Cardiac muscle cell (in vitro differentiated cells and primary cell): Measurements from ENCODE around the gene ACKR3. TPM values are rescaled to one million over a fixed set of nuclear protein-coding genes. Genes with fewer than 3 reads are reported as not detected.

Source experiments
- DNase-seq, 2 donors: peaks; one replicate each; pipeline versions ENCODE4 v3.0.0 to v3.0.0-alpha.2; 2010 to 2017; ENCODE audit warnings: low read depth in 1 of 2, low spot score in 1 of 2
- H3K27ac ChIP-seq: fragments of 200-600 bp; sonication (generic); 2 replicates; pipeline ENCODE4 v1.5.1; 2016
- H3K27me3 ChIP-seq: fragments of 200-600 bp; sonication (generic); 2 replicates; pipeline ENCODE4 v1.6.0; 2016; ENCODE audit warnings: control low read depth
- H3K36me3 ChIP-seq: fragments of 200-600 bp; sonication (generic); 2 replicates; pipeline ENCODE4 v1.5.1; 2016; ENCODE audit warnings: control low read depth
- H3K4me1 ChIP-seq: fragments of 200-600 bp; sonication (generic); 2 replicates; pipeline ENCODE4 v1.8.1; 2017; ENCODE audit warnings: low read depth, mild to moderate bottlenecking, mixed run types
- H3K4me3 ChIP-seq: fragments of 200-600 bp; sonication (generic); 2 replicates; pipeline ENCODE4 v1.5.1; 2016; ENCODE audit warnings: mild to moderate bottlenecking
- H3K9me3 ChIP-seq: fragments of 200-600 bp; sonication (generic); 2 replicates; pipeline ENCODE4 v1.5.1; 2017; ENCODE audit warnings: low read depth, mild to moderate bottlenecking, control low read depth
- polyA plus RNA-seq: library from polyadenylated mRNA; unstranded; fragments of >200 nt; fragmentation: Nextera tagmentation; extraction: Ambion mirVana; gene quantifications from 2 replicates; pipeline ENCODE4 v1.2.1, GENCODE V29; 2016
- total RNA-seq: library from RNA; depleted of rRNA; stranded (reverse); fragments of >200 nt; gene quantifications from 2 replicates; pipeline ENCODE4 v1.2.3, GENCODE V29; 2016
- TF ChIP-seq, protein P1 (sequence below): IDR thresholded peaks from 2 replicates; pipeline ENCODE4 v1.5.1; 2012; ENCODE audit warnings: low read depth, mild to moderate bottlenecking, low read length

Gene ACKR3
- total and polyA plus RNA-seq, 2 experiments from 2014 or later = 2.5 to 5.7 TPM

DNA sequence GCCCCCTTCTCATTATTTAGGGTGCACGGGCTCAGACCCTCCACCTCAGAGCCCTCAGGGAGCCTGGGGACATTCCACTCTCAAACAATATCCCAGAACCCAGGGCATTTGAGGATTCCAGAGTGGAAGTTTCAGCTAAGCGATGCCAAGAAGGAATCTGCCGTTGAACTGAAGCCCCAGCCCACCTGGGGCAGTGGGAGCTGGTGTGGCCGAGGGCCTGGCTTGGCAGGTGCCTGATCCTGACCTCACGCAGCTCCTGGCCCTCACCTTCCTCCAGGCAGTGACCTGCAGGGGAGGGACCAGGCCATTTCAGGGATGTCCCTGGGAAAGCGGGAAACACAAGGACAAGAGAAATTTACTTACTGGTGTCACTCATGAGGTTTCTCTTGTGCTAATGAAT, 58.2 kb downstream of the ACKR3 start:
- TF ChIP-seq, protein P1, sequence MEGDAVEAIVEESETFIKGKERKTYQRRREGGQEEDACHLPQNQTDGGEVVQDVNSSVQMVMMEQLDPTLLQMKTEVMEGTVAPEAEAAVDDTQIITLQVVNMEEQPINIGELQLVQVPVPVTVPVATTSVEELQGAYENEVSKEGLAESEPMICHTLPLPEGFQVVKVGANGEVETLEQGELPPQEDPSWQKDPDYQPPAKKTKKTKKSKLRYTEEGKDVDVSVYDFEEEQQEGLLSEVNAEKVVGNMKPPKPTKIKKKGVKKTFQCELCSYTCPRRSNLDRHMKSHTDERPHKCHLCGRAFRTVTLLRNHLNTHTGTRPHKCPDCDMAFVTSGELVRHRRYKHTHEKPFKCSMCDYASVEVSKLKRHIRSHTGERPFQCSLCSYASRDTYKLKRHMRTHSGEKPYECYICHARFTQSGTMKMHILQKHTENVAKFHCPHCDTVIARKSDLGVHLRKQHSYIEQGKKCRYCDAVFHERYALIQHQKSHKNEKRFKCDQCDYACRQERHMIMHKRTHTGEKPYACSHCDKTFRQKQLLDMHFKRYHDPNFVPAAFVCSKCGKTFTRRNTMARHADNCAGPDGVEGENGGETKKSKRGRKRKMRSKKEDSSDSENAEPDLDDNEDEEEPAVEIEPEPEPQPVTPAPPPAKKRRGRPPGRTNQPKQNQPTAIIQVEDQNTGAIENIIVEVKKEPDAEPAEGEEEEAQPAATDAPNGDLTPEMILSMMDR = no peak
- no peaks in the 10 kb centered on the region for H3K9me3 ChIP-seq
- no peak overlapping the region for H3K4me3 ChIP-seq
- H3K27ac ChIP-seq = no peak overlapping the region
- DNase-seq = no peak
- peaks cover 4% of the 10 kb centered on the region for H3K4me1 ChIP-seq
- no peaks in the 10 kb centered on the region for H3K36me3 ChIP-seq
- no peaks in the 10 kb centered on the region for H3K27me3 ChIP-seq

GRCh38 chr2:236628256-236628901, 58.8 kb downstream of the ACKR3 start:
- H3K4me3 ChIP-seq = no peak overlapping the region
- H3K27ac ChIP-seq = no peak overlapping the region
- peaks cover 4% of the 10 kb centered on the region for H3K4me1 ChIP-seq
- no peaks in the 10 kb centered on the region for H3K27me3 ChIP-seq
- DNase-seq = no peak
- no peaks in the 10 kb centered on the region for H3K9me3 ChIP-seq
- TF ChIP-seq, protein P1 = no peak
- no peaks in the 10 kb centered on the region for H3K36me3 ChIP-seq

- TF ChIP-seq, protein P1 = no peak
- Histone ChIP-seq H3K4me3 (no peak overlapping the region), H3K36me3 (no peaks in the 10 kb centered on the region), H3K27ac (no peak overlapping the region), H3K9me3 (no peaks in the 10 kb centered on the region), H3K4me1 (peaks cover 4% of the 10 kb centered on the region), H3K27me3 (no peaks in the 10 kb centered on the region)
- no peak for DNase-seq
These were observed 59.5 kb downstream of the ACKR3 start for GRCh38 chr2:236628981-236629605.

DNA sequence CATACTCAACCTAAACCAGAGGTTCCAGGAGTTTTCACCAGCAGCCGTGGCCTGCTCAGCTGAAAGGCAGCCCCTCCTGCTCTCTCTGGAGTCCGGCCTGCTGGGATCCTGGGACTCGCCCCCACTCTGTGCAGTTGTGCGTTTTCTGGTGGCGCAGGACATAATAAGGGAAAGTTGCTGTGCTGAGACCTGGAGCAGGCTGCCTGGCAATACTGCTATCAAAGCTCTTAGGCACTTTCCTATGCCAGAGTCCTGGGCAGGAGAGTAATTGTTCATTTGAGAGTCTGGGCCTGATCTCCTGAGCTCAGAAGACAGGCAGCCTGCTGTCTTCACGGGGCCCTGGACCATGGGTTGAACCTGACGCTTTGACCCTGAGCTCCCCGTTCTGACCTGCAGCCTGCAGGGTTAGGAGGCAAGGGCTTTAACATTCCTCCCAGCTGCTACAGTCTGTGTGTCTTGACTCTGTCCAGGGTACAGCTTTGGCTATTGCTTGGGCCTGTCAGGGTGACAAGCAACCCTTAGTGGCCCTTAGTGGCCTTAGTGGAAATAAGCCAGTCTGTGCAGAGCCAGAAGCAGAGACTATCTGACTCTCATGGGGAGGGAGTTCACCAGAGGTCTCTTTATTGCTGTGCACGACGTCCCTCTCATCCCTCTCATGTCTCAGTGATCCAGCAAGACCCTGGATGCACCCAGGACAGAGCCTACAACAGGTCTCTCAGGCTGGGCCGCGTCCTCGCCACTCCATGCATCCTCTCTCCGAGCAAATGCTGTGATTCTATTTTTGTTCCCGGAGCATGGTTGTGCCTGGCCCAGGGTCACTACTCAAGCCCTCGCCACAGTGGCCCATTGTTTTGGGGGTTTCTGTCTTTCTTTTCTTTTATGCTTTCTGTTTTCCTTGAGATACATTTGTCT, 60.6 kb downstream of the ACKR3 start:
- Histone ChIP-seq H3K4me1 (peaks cover 4% of the 10 kb centered on the region), H3K27ac (peak overlapping the region; percentile 30), H3K9me3 (no peaks in the 10 kb centered on the region), H3K36me3 (no peaks in the 10 kb centered on the region), H3K27me3 (no peaks in the 10 kb centered on the region), H3K4me3 (no peak overlapping the region)
- TF ChIP-seq, protein P1 = no peak
- DNase-seq = peak in 1 of 2 donors; percentile 66

- TF ChIP-seq, protein P1 = no peak
- H3K27ac ChIP-seq = no peak overlapping the region
- H3K4me3 ChIP-seq = no peak overlapping the region
- H3K36me3 ChIP-seq = no peaks in the 10 kb centered on the region
- H3K4me1 ChIP-seq = peaks cover 4% of the 10 kb centered on the region
- no peaks in the 10 kb centered on the region for H3K27me3 ChIP-seq
- peak in 1 of 2 donors; percentile 52 for DNase-seq
- no peaks in the 10 kb centered on the region for H3K9me3 ChIP-seq
These were observed 61.7 kb downstream of the ACKR3 start for GRCh38 chr2:236631281-236631855.
